GM12875 (cell line): Measurements from ENCODE around the gene BTG2.
A peak's percentile ranks its signal among the peaks of the same experiment; 100 is the strongest.

Source experiments
- H3K4me3 ChIP-seq: one replicate; pipeline ENCODE4 v1.5.1; 2011; ENCODE audit warnings: low read depth, low read length, control low read depth
- TF ChIP-seq, protein P1 (sequence below): IDR thresholded peaks from 2 replicates; pipeline ENCODE4 v1.5.1; 2011; ENCODE audit warnings: low read depth, mild to moderate bottlenecking, control low read depth, inconsistent platforms, low read length, moderate library complexity, borderline replicate concordance; ENCODE audit not compliant: insufficient read depth

BTG2 gene

DNA sequence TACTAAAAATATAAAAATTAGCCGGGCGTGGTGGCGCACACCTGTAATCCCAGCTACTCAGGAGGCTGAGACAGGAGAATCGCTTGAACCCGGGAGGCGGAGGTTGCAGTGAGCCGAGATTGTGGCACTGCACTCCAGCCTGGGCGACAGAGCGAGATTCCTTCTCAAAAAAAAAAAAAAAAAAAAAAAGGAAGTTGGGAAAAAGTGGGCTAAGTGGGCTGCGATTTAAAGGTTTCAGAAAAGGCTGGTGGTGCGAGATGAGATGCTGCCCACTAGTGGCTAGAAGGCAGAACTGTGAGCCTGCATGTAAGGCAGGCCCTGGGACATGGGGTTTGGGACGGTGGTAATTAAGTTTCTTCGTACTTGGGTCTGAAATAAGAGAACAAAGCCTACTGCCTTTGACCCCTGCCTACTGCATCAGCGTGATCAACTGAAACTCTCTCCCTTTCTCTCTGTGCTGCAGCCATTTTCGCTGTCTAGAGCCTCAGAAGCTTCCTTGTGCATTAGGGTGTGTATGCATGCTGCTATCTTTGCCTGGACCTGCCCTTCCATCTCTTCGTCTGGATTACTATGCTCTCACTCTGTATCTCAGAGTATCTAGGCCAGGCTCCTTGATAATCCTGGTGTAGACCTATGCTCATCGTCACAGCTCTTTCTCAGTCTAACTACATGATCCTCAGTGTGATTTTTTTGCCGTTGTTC lies 33.2 kb downstream of the BTG2 start:
- no peak overlapping the region for H3K4me3 ChIP-seq
- TF ChIP-seq, protein P1, sequence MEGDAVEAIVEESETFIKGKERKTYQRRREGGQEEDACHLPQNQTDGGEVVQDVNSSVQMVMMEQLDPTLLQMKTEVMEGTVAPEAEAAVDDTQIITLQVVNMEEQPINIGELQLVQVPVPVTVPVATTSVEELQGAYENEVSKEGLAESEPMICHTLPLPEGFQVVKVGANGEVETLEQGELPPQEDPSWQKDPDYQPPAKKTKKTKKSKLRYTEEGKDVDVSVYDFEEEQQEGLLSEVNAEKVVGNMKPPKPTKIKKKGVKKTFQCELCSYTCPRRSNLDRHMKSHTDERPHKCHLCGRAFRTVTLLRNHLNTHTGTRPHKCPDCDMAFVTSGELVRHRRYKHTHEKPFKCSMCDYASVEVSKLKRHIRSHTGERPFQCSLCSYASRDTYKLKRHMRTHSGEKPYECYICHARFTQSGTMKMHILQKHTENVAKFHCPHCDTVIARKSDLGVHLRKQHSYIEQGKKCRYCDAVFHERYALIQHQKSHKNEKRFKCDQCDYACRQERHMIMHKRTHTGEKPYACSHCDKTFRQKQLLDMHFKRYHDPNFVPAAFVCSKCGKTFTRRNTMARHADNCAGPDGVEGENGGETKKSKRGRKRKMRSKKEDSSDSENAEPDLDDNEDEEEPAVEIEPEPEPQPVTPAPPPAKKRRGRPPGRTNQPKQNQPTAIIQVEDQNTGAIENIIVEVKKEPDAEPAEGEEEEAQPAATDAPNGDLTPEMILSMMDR = peak; percentile 95

- TF ChIP-seq, protein P1 = peak; percentile 82
- no peak overlapping the region for H3K4me3 ChIP-seq
Measured at GRCh38 chr1:203340112-203340790, 34.9 kb downstream of the BTG2 start.

DNA sequence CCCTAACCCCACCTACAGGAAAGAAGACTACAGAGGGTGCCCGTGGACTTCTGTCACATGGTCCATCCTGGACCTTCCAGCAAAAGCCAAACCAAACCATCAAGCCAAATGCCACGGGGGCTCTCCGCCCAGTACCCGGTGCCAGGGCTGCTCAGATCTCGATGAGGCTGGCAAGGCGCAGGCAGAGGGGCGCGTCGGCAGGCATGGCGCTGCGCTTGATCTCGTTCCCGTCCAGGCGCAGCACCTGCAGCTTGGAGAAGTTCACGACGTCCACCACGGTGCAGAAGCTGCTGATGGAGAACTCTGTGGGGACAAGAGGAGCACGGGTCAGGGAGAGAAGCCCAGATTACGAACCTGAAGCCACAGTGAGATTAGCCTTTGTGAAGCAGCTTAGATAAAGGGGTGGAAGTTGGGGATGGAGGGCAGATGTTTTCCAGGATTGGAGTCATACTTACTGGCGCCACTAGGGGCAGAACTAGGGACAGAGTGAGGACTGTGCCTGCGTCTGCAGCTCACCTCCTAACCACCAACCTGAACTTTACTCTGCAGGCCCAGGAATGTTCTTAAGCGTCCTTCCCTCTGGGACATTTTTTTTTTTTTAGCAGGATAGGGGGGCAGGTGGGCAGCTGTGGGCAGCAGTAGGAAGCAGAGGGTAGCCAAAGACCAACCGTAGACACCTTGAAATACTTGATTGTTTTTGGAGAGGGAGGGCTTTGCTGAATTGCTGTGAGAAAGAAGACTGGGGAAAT lies 37.0 kb downstream of the BTG2 start:
- H3K4me3 ChIP-seq = no peak overlapping the region
- TF ChIP-seq, protein P1 = peak; percentile 88

- no peak overlapping the region for H3K4me3 ChIP-seq
- TF ChIP-seq, protein P1 = no peak
Measured at GRCh38 chr1:203343956-203344754, 38.8 kb downstream of the BTG2 start.

GRCh38 chr1:203346060-203346768 lies 40.9 kb downstream of the BTG2 start:
- no peak overlapping the region for H3K4me3 ChIP-seq
- TF ChIP-seq, protein P1 = 0 out of 2 replicates have a peak, but pooled peaks have one; percentile 16

- TF ChIP-seq, protein P1 = no peak
Measured at GRCh38 chr1:203346769-203347102, 41.4 kb downstream of the BTG2 start.

More at GRCh38 chr1:203346769-203347102, 41.4 kb downstream of the BTG2 start:
- no peak overlapping the region for H3K4me3 ChIP-seq
